HG03103 (cell line): ENCODE measurements around the gene NRXN3.

Experiments used
- ATAC-seq: cut with Tn5 transposase; IDR thresholded peaks from one replicate; pipeline ENCODE4 v1.9.1; 2021; ENCODE audit warnings: low read depth; ENCODE audit not compliant: unreplicated experiment

NRXN3 gene

DNA sequence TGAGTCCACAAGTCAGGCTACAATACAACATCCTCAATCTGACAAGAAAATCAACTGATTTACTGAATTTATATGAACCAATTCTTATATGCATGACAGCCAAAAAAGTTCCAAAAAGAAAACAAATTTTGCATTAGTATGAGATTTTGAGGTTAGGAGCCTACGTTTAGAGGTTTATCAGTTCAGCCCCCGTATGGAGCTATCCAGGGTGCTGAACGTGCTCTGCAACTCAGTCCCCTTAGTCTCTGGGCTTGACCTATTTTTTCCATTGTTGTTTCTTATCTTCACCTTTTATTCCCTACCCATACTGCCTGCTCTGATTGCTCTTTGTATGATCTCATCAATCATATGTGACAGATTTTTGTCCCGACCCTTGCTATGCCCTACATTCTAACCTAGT is 693.0 kb downstream of the NRXN3 start:
- peak; percentile 70 for ATAC-seq

GRCh38 chr14:78872837-78873236 is 702.7 kb downstream of the NRXN3 start:
- ATAC-seq: no peak

GRCh38 chr14:78873581-78873980 is 703.4 kb downstream of the NRXN3 start:
- no peak for ATAC-seq

GRCh38 chr14:78875049-78875448 is 704.9 kb downstream of the NRXN3 start:
- ATAC-seq: no peak

- no peak for ATAC-seq
Observed at GRCh38 chr14:78885884-78886283, 715.7 kb downstream of the NRXN3 start.

- ATAC-seq: no peak
Observed at GRCh38 chr14:78897443-78897842, 727.3 kb downstream of the NRXN3 start.

DNA sequence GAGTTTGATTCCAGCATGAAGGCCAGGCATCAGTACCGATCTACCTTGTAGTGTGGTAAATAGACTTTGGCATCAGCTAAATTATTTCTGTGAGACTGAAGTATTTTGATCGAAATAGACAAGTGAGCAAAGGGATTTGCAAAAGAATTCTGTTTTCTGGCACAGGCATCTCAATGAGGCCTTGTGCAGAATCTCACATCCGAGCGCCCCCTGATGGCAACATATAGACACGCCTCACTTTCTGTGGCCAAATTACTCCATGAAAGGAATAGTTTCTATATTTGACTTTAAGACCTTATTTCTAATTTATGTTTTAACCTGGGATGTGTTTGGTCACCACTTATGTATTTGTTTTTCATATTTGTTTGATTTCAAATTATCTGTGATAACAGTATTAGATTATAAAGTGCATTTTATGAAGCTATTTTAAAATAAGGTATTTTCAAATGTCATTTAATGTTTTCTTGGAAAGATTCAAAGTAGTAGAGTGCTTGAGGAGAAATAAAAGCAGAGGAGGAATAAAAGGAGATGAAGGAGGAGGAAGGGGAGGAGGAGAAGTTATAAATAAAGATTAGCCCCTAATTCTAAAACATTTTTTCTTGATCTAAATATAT is 731.9 kb downstream of the NRXN3 start:
- ATAC-seq: no peak

DNA sequence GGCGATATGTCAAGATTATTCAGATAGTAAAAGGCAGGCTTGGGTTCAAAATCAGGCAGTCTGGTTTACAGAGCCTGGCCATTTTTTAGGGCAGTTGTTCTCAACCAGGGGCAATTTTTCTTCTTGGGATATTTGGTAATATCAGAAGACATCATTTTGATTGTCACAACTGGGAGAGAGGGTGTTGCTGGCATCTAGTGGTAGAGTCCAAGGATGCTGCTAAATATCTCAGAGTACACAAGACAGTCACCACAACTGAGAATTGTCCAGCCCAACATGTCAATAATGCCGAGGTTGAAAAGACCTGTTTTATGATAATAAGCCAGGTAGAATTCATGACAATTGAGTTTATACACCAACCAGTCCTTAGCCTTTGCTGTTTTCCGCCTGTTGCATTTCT is 733.9 kb downstream of the NRXN3 start:
- ATAC-seq: no peak

GRCh38 chr14:78917462-78917861 is 747.3 kb downstream of the NRXN3 start:
- no peak for ATAC-seq

GRCh38 chr14:78921856-78922255 is 751.7 kb downstream of the NRXN3 start:
- ATAC-seq: no peak

- ATAC-seq: no peak
Observed at GRCh38 chr14:78927261-78927660, 757.1 kb downstream of the NRXN3 start.

DNA sequence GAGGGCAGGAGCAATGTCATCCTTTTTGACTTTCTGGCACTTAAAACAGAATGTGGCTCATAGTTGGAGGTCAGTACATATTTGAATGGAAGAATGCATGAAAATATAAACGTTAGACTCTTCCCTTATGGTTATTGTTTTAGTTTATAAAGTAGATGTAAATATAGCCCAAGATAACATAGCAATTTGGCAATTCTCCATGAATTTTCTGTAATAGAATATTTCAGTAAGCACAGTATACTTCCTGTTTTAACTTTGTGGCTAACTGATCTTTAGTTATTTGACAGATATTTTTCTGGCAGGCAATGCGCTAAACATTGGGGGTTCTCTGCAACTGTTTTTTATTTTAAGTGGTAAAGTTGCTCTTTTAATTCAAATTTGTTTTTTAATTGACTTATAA is 763.0 kb downstream of the NRXN3 start:
- ATAC-seq: no peak

- no peak for ATAC-seq
Observed at GRCh38 chr14:78933948-78934524, 763.9 kb downstream of the NRXN3 start.

- no peak for ATAC-seq
Observed at GRCh38 chr14:78946949-78947348, 776.8 kb downstream of the NRXN3 start.

- no peak for ATAC-seq
Observed at GRCh38 chr14:78947681-78948080, 777.5 kb downstream of the NRXN3 start.

DNA sequence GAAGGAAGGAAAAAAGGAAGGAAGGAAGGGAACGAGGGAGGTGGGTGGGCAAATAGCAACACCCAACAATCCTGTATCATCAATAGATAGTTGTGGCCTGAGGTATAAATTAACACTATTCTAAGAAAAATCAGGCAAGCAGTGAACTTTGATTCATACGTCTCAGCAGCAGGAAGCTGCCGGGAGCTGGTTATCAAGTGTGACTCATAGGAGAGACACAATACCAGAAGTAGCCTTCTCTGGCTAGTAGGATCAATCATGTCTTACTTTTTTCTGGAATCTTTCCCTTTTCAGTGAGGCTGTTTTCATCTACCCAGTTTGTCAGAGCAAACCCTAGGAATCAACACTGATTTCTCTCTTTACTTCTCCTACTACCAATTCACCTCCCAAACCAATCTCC is 780.5 kb downstream of the NRXN3 start:
- ATAC-seq: no peak

DNA sequence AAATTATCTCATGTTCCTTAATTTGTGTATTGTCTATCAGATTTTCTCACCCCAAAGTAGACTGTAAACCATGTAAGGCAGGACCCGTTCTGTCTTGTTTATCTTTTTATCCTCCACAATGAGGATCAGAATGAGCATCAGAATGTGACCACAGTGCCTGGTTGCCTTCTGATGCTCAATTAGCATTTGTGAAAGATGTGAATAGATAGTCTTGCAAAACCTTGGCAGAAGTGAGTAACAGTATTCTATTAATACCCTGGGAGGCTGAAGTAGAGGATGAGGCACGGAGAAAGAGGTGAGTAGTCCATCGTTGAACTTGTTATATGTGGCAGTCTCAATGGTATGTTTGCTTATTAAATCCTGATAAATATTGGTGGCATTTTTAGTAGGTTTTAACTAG is 781.4 kb downstream of the NRXN3 start:
- ATAC-seq: no peak

- ATAC-seq: peak; percentile 82
Observed at GRCh38 chr14:78959674-78960264, 789.6 kb downstream of the NRXN3 start.

DNA sequence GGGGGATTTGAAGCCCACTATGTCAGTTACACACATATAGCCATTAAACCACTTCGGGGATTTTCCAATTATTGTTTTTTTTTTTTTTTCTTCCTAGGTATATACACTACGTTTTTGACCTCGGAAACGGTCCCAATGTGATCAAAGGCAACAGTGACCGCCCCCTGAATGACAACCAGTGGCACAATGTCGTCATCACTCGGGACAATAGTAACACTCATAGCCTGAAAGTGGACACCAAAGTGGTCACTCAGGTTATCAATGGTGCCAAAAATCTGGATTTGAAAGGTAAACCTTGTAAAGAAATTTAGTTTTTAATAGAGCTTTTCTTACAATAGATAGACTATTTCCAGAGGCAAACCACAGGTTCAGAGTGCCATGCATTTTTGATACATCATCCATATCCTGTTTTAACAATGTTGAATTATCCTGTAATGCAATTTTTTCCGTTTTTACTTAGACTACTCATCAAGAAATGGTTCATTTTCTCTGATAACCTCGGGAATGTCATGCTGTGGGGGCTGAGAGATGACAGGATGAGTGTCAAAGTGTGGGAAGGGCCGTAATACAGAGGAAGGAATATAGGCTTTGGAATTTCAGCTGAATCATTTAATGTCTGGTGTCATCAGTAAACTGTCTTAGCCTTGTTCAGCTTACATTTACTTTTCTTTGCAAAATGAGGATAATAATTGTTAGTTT is 797.1 kb downstream of the NRXN3 start:
- ATAC-seq: no peak

DNA sequence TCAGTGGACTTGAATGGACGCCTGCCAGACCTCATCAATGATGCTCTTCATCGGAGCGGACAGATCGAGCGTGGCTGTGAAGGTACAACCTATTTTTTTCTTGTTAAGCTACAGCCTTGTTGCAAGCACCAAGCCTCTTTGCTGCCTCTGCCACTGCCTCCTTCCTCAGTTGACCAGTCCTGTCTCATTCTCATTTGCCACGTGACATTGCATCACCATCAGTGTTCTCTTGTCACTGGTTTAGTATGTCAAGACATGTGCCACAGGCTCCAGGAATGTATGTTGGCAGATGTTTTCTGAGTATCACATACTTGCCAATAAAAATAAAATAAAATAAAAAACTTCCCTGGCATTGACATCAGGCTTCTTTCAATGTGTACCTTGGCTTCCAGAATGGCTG is 798.1 kb downstream of the NRXN3 start:
- ATAC-seq: no peak

DNA sequence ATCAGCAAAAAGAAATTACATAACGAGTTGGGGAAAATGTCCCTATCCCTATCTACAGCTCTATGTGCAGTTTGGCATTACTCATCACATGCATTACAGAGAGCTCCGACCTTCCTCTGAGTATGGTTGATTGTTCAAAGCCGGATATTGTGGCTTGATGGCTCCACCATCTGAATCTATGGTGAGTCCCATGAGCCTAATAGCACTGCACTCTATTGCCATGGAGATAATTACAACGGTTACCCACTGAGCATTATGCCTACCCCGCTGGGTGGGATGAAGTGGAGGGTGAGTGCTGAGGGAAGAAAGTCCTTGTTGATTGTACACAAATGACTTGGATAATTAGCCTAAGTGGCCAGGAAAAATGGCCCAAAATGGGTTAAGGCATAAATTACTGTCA is 800.5 kb downstream of the NRXN3 start:
- no peak for ATAC-seq

DNA sequence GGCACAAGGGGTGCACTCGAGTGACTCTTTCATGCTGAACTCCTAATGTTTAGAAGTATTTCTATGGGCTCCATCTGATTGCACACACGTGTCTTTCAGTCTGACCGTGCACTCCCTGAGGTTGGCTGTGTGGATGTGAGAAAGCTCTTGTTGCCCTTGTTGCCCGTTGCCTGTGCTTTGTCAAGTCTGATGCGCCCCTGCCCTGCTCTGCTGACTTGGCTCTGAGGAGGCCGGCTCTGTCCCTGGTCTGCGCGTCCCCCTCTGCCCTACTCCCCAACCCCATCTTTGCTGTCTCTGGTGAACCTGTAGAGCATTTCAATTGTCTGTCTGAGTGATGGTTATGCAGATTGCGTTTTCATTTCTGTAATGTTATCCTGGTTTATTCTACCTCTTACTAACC is 802.3 kb downstream of the NRXN3 start:
- ATAC-seq: no peak
